NCI-H1436 treated with DMSO at 0.1 percent for 48 hours (cell line): ENCODE data around the gene NCBP2.
A peak's percentile ranks its signal among the peaks of the same experiment; 100 is the strongest.

ENCODE experiments used
- DNase-seq: peaks from one replicate; lab custom pipeline; 2025; lab: John Stamatoyannopoulos, UW

NCBP2 gene

DNA sequence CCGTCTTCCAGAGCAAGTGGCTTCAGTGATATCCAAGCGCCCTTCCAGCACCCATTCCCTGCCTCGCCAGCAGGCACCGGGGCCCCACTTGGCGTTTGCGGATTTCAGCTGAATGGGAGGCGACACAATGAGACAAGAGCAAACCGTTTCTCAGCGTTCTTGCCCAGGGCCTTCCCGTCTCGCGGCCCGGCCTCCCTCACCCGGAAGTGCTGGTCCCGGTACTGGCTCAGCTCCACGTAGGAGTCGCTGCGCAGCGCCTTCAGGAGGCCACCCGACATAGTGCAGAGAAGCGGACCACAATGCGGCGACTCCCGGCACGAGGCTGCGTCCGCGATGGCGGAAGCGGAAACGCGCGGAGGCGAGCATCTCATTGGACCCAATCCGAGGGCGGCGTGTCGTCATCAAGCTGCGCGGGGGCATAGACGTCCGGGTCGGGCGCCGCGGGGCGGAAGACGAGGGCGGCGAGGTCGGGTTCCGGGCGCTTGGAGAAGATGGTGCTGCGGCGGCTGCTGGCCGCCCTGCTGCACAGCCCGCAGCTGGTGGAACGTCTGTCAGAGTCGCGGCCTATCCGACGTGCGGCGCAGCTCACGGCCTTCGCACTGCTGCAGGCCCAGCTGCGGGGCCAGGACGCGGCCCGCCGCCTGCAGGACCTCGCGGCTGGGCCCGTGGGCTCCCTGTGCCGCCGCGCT, at the start of gene NCBP2:
Gene NCBP2, minus strand, starts transcription at position 303 of the 689 bp plus-strand sequence. Its CDS starts 25 bp downstream, at position 278.
- DNase-seq, result peak; percentile 93

DNA sequence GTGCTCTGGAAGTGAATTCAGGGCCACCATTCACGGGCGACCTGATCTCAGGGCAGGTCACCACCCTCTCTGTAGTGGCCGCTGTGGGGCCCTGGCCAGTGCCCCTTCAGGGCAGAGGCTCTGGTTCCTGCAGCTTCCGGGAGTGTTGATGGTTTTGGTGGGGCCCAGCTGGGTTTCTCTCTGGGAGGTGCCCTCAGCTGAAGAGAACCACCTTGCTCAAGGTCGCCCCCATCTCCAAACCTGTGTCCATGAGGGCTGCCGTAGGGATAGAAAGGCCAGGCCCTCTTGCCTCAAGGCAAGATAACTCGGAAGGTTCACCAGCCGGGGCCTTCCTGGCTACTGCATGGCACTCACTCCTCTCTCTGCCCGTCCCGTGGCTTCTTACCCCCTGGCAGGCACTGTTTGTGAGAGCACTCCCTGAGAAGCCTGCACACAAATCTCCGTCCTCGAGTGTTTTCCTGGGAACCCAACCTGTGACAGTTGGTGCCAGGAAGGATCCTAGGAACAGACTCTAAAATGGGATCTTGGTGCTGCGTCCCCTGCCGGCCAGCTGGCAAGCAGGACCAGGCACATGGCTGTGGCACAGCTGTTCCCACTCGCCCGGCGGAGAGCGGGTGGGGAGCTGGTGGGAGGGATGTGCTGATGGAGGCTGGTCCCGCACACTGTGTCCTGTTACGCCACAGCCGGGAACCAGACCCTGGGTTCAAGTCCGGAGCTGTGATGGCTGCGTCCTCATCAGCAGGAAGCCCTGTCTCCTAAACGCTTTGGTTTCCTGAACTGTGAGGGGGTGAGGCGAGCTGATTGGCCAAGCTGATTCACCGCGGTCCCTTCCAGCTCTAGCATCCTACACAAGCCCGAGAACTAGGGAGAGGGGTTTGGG, 49.5 kb upstream of the NCBP2 start:
- DNase-seq, result no peak

DNA sequence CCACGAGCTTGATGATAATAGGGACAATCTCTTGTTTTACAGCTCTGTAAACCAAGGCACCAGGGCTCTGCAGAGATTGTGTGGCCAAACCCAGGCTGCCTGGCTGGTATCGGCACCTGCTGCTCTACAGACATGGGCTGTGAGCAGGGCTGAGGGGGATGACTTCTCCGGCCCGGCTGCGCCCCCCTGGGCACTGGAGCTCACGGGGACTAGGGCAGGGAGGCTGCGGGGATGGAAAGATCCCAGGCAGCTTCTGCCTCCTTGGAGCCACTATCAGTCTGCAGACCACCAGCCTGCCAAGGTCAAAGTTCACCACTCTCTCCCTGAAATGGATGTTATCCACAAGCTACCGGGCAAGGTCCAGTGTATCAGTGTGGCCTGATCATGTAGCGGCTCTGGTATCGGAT, 48.3 kb upstream of the NCBP2 start:
- no peak for DNase-seq

DNA sequence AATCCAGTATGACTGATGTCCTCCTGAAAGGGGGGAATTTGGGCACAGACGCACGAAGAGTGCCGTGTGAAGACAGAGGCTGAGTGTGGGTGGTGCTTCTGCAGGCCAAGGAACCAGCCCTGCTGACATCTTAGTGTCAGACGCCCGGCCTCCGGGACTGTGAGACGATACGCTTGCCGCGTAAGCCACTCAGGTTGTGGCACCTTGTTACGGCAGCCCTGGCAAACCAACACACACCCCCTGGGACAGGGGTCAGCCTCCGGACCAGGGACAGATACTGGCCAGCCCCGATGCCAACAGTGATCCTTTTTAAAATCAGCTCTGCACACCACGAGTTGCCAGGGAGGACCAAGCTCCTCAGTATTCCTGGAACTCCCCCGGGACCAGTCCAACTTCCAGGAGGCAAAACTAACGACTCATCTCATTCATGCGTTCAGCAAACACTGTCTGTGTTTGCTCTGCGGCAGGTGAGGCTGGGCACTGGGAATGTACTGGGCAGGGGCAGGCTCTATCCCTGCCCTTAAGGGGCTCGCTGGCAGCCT, 47.5 kb upstream of the NCBP2 start:
- DNase-seq, result no peak

DNA sequence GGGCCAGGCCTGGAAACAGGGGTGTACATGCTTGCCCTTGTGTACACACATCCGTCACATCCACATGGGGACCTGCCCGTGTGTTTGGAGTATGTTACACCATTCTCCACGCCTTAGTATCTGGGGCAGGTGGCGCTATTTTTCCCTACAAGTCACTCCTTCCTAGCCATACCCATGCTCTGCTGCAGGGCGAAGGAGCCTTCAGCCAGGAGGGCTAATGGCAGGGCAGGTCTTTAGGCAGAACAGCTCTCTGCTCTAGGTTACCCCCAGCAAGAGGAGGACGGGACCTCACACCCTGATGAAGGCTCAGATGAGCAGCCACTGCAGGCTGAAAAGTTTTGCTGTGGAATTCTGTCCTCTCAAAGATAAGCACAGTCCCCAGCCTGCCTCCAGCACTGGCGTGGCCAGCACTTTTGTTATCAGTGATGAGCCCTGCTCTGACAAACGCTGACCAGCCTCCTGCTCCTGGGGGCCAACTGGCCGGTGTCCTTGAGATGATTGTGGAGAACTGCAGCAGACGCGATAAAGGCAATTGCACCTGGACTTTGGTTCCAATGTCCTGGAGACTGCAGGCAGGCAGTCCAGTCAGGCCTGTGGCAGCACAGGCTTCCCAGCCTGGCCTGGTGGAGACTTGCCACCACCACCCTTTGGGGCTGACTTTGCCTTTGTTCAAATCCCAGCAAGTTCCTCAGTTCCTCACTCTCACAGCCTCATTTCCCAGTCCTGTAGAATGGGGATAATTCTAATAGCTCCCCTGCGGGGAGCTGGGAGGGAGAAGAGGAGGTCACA, 46.1 kb upstream of the NCBP2 start:
- no peak for DNase-seq

DNA sequence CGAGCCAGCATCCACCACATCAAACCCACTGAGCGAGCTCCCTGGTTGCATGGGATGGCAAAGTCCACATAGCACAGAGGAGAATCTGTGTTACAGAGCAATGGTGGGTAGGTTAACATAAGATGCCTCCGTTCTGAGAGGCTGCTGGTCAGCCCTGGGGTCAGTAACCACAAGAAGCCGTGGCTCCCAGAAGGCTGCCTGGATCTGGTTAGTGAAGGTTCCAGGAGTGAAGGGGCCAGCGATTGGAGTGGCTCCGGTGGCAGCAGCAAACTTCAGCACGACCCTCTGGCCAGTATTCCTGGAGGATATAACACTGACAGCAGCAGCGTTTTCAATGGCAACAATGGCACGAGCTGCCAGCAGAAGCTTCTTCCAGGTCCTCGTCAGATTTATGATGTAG, 44.7 kb upstream of the NCBP2 start:
- DNase-seq, result no peak

DNA sequence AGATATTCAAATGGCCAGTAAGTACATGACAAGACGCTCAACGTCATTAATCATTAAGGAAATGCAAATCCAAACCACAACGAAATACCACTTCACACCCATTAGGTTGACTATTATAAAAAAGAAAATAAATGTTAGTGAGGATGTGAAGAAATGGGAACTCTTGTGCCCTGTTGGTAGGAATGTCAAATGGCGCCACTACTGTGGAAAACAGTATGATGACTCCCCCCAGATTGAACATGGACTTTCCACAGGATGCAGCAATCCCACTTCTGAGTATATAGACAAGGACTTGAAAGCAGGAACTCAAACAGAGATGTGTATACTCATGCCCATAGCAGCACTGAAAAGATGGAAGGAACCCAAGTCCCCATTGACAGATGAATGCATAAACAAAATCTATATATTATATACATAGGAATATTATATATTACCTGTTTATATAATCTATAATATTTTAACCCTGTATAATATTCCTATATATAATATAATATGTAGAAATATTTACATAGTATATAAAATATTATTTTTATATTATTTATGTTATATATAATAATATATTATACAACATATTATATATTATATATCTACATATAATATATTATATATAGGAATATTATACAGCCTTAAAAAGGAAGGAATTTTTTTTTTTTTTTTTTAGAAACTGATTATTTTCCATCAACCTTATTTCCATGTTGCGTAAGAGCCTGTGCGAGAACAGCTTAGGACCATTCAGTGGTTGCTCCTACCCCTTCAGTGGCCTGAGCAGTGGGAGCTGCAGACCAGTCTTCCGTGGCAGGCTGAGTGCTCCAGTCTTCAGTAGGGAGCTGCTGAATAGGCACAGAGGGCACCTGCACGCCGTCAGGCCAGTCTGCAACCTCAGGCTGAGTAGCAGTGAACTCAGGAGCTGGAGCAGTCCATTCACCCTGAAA, 43.9 kb upstream of the NCBP2 start:
- DNase-seq, result no peak

DNA sequence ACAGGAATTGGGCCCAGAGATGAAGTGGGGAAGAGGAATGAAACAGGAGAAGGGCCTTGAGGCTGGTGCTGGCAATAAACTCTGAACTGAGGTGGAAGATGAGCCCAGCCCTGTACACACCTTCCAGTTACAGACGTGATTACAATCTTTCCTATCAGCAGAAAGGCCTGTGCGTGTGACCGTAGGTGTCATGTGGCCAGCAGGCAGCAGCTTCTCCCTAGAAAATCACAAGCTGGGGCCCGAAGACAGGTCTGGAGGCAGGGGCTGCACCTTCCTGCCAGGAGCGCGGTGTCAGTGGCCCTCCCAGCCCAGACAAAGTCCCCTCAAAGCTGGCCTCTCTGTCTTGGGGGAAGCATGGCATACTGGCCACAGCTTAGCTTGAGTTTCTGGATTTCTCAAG, 43.0 kb upstream of the NCBP2 start:
- no peak for DNase-seq

DNA sequence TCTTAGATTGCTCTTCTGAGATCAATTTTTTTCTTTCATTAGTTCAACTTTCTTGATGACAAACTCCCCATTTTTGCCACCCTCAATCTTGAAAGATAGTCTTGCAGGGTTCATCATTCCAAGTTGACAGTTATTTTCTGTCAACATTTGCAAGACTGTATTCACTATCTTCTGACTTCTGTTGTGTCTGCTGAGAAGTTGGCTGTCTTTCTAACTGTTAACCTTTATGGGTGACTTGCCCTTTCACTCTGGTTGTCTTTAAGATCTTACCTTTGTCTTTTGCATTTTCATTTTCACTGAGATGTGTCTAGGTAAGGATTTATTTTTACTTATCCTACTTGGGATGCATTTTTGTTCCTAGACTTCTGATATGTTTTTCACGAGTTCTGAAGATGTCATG, 40.9 kb upstream of the NCBP2 start:
- DNase-seq, result no peak

DNA sequence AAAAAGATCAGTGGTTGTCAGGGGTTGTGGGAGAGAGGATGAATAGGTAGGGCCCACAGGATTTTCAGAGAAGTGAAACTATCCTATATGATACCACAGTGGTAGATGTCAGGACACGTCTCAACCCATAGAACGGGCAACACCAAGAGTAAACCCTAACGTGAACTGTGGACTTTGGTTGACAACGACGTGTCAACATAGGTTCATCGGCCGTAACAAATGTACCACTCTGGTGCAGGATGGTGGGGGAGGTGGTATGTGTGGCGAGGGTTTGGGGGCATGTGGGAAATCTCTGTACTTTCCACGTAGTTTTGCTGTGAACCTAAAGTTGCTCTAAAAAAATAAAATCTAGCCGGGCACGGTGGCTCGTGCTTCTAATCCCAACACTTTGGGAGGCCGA, 39.3 kb upstream of the NCBP2 start:
- DNase-seq, result no peak

DNA sequence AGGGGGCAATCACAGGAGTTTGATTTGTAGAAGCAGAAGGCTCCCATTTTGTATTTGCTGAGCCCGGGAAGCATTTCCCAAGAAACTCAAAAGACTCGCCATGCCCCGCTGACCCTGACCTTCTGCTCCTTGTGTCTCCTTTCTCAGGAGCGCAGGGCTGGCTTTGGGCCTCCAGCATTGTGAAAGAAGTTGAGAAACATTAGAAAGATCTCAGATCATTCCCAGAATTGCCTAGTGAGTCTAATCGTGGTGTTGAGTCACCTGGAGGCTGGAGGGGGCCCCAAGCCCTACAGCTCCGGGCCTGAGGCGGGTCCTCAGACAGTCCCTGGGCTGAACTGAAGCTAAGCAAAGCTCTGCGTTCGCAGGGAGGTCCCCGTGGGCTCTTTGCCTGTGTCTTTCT, 37.2 kb upstream of the NCBP2 start:
- DNase-seq, result no peak

DNA sequence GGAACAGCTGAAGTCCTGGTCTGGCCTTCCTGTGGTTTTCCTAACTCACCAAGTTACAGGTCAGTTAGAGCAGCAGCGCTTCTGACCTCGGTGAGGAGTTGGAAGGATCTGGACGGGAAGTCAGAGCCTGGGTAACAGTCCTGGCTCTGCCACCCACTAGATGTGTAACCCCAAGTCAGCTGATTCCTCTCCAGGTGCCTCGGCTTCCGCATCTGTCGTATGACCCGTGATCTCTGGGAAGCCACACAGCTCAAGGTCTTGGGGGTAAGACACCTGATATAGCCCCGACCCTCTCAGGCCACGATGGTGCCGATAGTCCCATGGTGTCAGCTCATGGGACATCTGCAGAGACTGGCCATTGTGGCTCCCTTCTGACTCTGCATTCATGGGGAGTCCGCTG, 34.6 kb upstream of the NCBP2 start:
- no peak for DNase-seq

DNA sequence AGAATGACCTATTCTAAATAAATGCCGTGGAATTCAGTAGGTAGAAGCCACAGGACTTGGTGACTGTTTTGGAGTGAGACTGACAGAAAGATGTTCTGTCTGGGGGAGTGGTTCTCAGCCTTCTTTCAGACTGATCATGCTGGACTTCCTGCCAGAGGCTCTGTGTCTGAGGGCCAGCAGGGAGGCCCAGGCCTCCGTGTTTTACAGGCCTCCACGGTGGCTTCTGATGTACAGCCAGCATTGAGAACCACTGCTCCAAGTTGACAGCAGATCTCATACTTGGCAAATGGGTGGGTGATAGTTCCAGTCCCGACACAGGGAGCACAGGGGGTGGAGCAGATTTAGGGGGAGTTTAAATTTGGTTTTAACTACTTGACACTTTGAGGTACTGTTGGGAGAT, 33.0 kb upstream of the NCBP2 start:
- DNase-seq, result no peak

DNA sequence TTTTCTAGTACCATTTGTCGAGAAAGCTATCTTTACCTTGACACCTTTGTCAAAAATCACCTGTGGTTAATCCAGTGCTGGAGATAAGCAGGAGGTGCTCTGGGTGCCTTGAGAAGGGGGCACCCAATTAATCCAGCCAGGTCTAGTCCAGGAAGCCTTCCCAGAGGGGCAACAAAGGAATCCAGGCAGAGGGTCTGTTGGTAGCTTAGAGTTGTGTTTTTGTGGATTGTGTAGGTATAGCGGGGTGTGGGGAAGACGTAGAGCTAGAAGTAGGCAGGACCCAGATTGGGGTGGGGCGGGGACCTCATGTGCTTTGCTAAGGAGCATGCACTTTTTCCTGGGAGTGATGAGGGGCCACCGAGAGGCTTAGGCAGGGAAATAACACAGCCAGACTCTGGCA, 32.3 kb upstream of the NCBP2 start:
- DNase-seq, result no peak

DNA sequence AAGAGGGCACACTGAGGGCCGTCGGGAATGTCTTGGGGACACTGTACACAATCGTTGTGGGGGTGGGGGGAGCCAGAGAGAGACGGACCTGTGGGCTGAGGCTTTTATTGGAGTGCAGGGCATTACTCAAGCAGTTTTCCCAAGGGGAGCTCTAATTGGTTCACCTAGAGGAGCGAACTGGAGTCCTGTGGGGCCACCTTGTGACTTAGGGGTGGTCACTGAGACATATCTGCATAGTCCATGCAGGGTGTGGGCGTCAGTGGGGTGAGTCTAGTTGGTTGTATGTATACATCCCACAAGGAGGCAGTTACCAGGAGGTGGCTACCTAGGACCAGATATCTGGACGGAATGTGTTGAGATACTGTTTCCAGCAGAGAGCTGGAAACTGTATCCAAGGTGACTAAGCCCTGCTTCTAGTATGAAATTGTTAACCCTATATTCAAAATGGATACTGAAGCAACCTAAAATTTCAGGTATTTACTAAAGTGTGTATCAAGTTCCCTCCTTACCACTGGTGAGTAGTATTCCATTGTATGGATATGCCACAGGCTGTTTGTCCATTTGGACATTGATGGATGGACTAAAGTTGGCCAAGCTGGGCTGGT, 28.9 kb upstream of the NCBP2 start:
- DNase-seq, result no peak

DNA sequence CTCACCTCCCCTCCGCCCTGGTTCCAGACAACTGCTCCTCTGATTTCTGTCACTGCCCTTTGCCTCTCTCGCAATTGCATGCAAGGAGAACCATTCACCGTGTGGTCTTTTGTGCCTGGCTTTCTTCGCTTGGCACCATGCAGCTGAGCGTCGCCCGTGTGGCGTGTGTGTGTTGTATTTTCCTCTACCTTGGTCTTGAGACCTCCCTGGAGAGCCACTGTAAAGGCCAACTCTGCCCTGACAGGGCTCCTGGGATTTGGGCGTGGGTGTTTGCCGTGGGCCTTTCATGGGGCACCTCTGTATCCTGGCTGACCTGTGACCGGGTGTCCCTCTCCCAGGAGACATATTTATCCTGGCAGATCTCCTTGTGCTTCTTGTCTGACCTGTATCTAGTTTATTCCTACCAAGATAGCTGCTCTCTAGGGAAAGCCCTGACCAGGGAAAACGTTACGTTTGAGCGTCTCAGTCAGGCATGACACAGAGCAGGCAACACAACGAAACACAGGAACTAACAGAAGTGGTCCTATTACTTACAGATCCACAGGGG, 28.3 kb upstream of the NCBP2 start:
- DNase-seq, result no peak

DNA sequence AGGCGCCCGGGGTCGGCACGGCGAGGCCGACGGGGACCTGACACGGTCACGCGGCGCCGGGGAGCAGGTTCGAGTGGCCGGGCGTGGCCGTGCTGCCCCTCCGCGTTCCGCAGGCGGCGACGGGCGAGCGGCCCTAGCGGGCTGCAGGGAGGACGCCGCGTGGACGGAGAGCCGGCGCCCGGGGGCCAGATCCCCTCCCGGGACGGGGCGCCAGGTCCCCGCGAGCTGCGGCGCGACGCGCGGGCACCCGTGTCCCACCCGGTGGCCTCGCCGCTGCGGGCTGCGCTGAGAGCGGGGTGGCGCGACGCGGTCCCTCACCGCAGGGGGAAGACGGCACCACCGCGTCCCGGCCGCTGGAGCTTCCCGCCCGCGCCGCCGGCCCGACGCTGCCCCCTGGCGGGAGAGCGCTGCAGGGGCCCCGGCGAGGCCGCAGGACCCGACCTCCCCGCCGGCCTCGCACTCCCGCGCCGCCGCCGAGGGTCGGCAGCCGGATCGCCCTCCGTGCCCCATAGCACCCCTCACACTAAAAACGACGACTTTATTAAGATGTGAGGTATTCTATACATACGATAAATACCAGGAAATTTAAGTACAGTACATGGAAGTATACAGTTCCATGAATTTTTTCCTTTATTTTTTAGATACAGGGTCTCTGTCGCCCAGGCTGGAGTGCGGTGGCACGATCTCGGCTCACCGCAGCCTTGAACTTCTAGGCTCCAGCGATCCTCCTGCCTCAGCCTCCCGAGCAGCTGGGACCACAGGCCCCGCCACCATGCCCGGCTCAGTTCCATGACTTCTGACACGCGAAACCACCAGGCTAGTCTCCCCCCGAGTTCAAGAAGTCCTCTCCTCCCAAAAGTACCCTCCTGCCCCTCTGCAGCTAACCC, 27.6 kb upstream of the NCBP2 start:
- no peak for DNase-seq

DNA sequence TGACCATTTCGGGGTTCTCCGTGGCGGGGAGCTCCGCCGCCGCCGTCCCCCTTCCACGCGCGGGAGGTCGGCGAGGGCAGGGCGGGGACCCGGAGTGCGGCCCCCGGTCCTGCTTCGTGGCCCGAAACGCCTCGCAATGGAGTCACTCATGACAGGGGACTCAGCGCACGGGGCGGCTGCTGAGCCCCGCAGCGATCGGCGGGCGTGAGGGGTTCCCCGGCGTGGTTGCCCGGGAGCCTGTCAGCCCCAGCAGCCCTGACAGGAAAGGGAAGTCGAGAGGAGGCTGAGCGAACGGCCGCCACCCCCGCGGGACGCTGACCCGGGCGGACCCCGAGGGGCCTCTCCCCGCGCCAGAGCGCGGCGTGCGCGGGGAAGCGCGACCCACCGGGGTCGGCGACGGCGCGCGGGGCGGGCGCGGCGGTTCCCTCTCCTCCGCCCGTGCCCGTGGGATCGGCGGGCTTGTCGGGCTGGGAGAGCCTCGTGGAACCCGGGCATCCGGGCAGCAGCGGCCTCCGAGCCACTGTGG, 26.9 kb upstream of the NCBP2 start:
- DNase-seq, result no peak
